ENCODE data around the gene COMTD1.

Gene COMTD1

GRCh38 chr10:75263806-75264205, 28.0 kb upstream of the COMTD1 start:
- ChIA-PET CTCF (interaction anchor here (1.0 kb wide), 1 partner anchor 14 kb away, joined by 3 read pairs; no protein-coding TSS in a partner anchor), POLR2A (no interaction called here)
- DNase-seq (ENCODE audit: extremely low spot score) = no peak
- TF ChIP-seq, protein P1, sequence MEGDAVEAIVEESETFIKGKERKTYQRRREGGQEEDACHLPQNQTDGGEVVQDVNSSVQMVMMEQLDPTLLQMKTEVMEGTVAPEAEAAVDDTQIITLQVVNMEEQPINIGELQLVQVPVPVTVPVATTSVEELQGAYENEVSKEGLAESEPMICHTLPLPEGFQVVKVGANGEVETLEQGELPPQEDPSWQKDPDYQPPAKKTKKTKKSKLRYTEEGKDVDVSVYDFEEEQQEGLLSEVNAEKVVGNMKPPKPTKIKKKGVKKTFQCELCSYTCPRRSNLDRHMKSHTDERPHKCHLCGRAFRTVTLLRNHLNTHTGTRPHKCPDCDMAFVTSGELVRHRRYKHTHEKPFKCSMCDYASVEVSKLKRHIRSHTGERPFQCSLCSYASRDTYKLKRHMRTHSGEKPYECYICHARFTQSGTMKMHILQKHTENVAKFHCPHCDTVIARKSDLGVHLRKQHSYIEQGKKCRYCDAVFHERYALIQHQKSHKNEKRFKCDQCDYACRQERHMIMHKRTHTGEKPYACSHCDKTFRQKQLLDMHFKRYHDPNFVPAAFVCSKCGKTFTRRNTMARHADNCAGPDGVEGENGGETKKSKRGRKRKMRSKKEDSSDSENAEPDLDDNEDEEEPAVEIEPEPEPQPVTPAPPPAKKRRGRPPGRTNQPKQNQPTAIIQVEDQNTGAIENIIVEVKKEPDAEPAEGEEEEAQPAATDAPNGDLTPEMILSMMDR (IDR thresholded peaks at IDR 0.05; ENCODE audit: control extremely low read depth, extremely low read depth, low read depth, missing control alignments) = no peak

DNA sequence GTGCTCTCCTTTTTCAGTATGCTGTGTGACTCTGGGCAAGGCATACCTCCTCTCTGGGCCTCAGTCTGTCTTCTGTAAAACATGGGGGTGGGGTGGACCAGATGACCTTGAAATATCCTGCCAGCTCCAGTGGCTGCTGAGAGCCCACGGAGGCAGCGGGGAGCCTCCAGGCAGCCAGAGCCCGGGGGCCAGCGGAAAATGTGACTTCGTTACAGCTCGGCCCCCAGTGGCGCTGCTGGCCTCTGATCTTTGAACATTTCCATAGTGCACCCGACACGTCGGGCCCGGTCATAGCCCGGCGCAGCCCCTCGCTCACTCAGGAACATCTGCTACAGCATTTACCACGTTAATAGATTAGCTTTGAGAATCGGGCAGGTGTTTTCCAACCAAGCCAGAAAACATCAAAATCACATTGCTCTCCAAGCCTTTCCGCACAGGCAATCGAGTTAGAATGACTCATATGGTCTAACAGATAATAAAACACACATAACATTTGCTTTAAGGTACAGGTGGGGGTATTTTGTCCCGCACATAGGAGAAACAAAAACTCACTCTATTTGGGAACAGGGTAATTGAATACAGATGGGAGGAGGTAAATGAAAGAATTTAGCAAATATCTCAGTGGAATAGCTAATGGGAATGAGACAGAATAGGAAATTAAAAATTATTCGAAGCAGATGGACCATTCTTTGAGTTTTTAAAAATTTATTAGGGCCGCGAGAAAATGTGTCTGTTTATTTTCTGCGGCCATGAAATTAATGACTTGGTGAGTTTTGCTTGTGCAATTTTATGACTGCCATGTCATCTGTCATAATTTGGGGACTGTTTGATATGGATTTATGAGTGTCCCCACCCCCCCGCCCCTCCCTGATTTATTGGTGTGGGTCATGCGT, 26.3 kb upstream of the COMTD1 start:
- TF ChIP-seq, protein P1 (IDR thresholded peaks at IDR 0.05; ENCODE audit: control extremely low read depth, extremely low read depth, low read depth, missing control alignments) = no peak
- no peak for DNase-seq (ENCODE audit: extremely low spot score)
- POLR2A ChIA-PET = no interaction called here
- CTCF ChIA-PET = no interaction called here

DNA sequence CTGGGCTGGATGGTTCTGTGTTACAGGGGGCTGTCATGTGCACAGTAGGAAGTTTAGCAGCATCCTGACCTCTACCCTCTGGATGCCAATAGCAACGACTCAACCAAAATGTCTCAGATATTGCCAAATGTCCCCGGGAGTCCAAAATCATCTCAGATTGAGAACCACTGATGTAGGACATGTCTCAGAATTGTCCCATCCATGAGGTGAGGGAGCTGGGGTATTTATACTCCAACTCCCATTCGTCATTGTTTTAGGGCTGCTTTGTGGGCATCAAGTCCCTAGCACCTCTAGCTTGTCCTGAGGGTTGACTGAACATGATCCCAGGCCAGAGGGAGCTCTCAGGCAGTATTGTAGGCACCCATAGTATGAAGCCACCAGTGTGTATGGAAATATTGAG, 25.2 kb upstream of the COMTD1 start:
- ChIA-PET CTCF (no interaction called here), POLR2A (no interaction called here)
- TF ChIP-seq, protein P1 (IDR thresholded peaks at IDR 0.05; ENCODE audit: control extremely low read depth, extremely low read depth, low read depth, missing control alignments) = no peak
- no peak for DNase-seq (ENCODE audit: extremely low spot score)

DNA sequence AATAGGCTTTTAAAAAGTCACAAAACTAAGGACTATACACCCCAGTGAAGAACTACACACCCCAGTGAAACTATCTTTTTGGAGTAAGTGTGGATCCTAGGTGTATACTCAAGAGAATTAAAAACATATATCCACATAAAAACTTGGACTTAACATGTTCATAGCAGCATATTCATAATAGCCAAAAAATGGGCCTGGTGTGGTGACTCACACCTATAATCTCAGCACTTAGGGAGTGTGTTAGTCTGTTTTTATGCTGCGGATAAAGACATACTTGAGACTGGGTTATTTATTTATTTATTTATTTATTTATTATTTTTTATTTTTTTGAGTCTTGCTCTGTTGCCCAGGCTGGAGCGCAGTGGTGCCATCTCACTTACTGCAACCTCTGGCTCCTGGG, 19.0 kb upstream of the COMTD1 start:
- ChIA-PET POLR2A (no interaction called here), CTCF (no interaction called here)
- DNase-seq (ENCODE audit: extremely low spot score) = no peak
- TF ChIP-seq, protein P1 (IDR thresholded peaks at IDR 0.05; ENCODE audit: control extremely low read depth, extremely low read depth, low read depth, missing control alignments) = no peak

GRCh38 chr10:75253281-75254220, 17.8 kb upstream of the COMTD1 start:
- POLR2A ChIA-PET = no interaction called here
- TF ChIP-seq, protein P1 (IDR thresholded peaks at IDR 0.05; ENCODE audit: control extremely low read depth, extremely low read depth, low read depth, missing control alignments) = no peak
- CTCF ChIA-PET = interaction anchor here (1.0 kb wide), 1 partner anchor 18 kb away, joined by 4 read pairs; the partner anchor contains the start of gene COMTD1
- no peak for DNase-seq (ENCODE audit: extremely low spot score)

DNA sequence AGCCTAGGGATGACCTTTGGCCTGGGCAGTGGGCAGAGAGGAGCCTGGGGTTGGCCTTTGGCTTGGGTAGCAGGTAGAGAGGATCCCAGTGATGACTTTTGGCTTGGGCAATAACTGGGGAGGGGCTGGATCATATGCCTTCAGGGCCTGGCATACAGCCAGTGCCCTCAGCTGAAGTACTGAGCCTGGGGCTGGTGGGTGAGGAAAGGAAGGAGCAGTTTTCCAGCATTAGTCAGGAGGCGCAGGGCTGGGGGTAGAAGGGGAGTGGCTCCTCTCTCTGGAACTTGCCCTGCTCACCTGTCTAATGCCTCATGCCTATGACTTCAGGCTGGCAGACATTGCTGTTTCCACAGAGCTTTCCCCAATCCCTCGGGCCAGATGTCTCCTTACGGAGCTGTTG, 15.2 kb upstream of the COMTD1 start:
- ChIA-PET POLR2A (no interaction called here), CTCF (no interaction called here)
- DNase-seq (ENCODE audit: extremely low spot score) = no peak
- TF ChIP-seq, protein P1 (IDR thresholded peaks at IDR 0.05; ENCODE audit: control extremely low read depth, extremely low read depth, low read depth, missing control alignments) = no peak

All from GM10248 (cell line).